Right lobe of liver (tissue), 6 donors: ENCODE data around the gene PFKP. TPM values are rescaled to one million over a fixed set of nuclear protein-coding genes. Genes with fewer than 3 reads are reported as not detected.

ENCODE experiments used
- ATAC-seq, 4 donors: fragments of 200-7000 bp; cut with Tn5 transposase; one replicate each; pipeline ENCODE4 v1.9.1; 2020; ENCODE audit warnings: mild to moderate bottlenecking in 4 of 4, moderate library complexity in 4 of 4
- DNase-seq, 3 donors: peaks; one replicate each; pipeline ENCODE4 v3.0.0-alpha.2; 2020
- H3K27ac ChIP-seq, 3 donors: fragments of 200-600 bp; one replicate each; pipeline ENCODE4 v1.8.0; 2022
- H3K27me3 ChIP-seq, 2 donors: fragments of 200-600 bp; one replicate each; pipeline ENCODE4 v1.8.0; 2022
- H3K36me3 ChIP-seq, 4 donors: fragments of 200-600 bp; sonication (generic) in 1 of 4; one replicate each; pipeline versions ENCODE4 v1.5.1 to v1.8.0; 2017 to 2022; ENCODE audit warnings: control low read depth in 1 of 4
- H3K4me1 ChIP-seq, 4 donors: fragments of 200-600 bp; sonication (generic) in 1 of 4; one replicate each; pipeline versions ENCODE4 v1.5.1 to v1.8.0; 2017 to 2022; ENCODE audit warnings: control low read depth in 1 of 4
- H3K4me3 ChIP-seq, 3 donors: fragments of 200-600 bp; one replicate each; pipeline ENCODE4 v1.8.0; 2022
- H3K9me3 ChIP-seq, 4 donors: fragments of 200-600 bp; sonication (generic) in 1 of 4; one replicate each; pipeline versions ENCODE4 v1.5.1 to v1.8.0; 2017 to 2022; ENCODE audit warnings: control low read depth in 1 of 4
- CTCF ChIP-seq, 4 donors: fragments of 200-600 bp in 3 of 4; fragments of 450-650 bp in 1 of 4; IDR thresholded peaks; one replicate each; pipeline versions ENCODE4 v1.5.1 to v1.8.0; 2016 to 2022; ENCODE audit warnings: antibody characterized with exemption in 4 of 4, mild to moderate bottlenecking in 2 of 4
- POLR2A ChIP-seq: fragments of 450-650 bp; IDR thresholded peaks from one replicate; pipeline ENCODE4 v1.6.1; 2017; ENCODE audit warnings: antibody characterized with exemption, mild to moderate bottlenecking
- WGBS: methylation state at CpG from one replicate; pipeline ENCODE4 v1.1.6; 2018; ENCODE audit warnings: low coverage, low lambda C conversion rate; ENCODE audit not compliant: insufficient coverage; ENCODE audit errors: missing lambda C conversion rate; 5-methylcytosine and 5-hydroxymethylcytosine counted together
- intact Hi-C, 2 donors: fragments of 100-400 bp; cut with DNase I; formaldehyde crosslinking; loops; one replicate each; pipeline versions ENCODE4 v1.11.2 to v1.14.1; 2022
- total RNA-seq, 6 experiments: library from RNA; depleted of rRNA in 2 of 6; stranded (reverse); fragments of >200 nt in 2 of 6; fragmentation: NEBNext Ultra II Directional in 3 of 6; extraction: Animal tissue kit (Norgen Biotek cat#: 25700) in 3 of 6; gene quantifications; one replicate each; pipeline versions ENCODE4 v1.1.0 to v1.2.4, GENCODE V29; 2016 to 2023
- donor health status: DM: no; HTN: yes; CAD: no.
- donor health status: DM: no; HTN: no; CAD: no.
- donor health status: DM: no; HTN: no; CAD: no.
- donor health status: DM: no; HTN: yes; CAD: no.
- donor health status: DM: no; HTN: yes; CAD: no.

The PFKP gene
- total RNA-seq, 6 experiments from 2014 or later, result 0.66 to 24.1 (median 9.2) TPM

- DNase-seq (peak; percentile 76 to 82 (median 80)), ATAC-seq (peak; percentile 60 to 84 (median 76))
- Histone ChIP-seq H3K27me3 (no peaks in the 10 kb centered on the region), H3K4me3 (no peak overlapping the region), H3K4me1 (peaks cover 0 to 15% (median 6%) of the 10 kb centered on the region in 4 donors), H3K36me3 (no peaks in the 10 kb centered on the region), H3K9me3 (no peaks in the 10 kb centered on the region), H3K27ac (no peak overlapping the region)
- intact Hi-C loops, result no loop called here
- TF ChIP-seq CTCF (IDR thresholded peaks at IDR 0.05) (no peak), POLR2A (no peak)
- WGBS, result 51% methylated on average over 6 of the region's 15 CpGs
These were observed 44.3 kb downstream of the PFKP start for GRCh38 chr10:3111621-3112163.

GRCh38 chr10:3113343-3113720 is 46.0 kb downstream of the PFKP start:
- DNase-seq (no peak), ATAC-seq (no peak)
- H3K9me3 ChIP-seq, result no peaks in the 10 kb centered on the region
- H3K27ac ChIP-seq, result no peak overlapping the region
- H3K4me1 ChIP-seq, result peaks cover 0 to 10% (median 3%) of the 10 kb centered on the region in 4 donors
- no peaks in the 10 kb centered on the region for H3K36me3 ChIP-seq
- no peaks in the 10 kb centered on the region for H3K27me3 ChIP-seq
- WGBS, result 92% methylated on average over 11 of the region's 19 CpGs
- TF ChIP-seq CTCF (IDR thresholded peaks at IDR 0.05) (no peak), POLR2A (no peak)
- intact Hi-C loops, result no loop called here
- H3K4me3 ChIP-seq, result no peak overlapping the region

DNA sequence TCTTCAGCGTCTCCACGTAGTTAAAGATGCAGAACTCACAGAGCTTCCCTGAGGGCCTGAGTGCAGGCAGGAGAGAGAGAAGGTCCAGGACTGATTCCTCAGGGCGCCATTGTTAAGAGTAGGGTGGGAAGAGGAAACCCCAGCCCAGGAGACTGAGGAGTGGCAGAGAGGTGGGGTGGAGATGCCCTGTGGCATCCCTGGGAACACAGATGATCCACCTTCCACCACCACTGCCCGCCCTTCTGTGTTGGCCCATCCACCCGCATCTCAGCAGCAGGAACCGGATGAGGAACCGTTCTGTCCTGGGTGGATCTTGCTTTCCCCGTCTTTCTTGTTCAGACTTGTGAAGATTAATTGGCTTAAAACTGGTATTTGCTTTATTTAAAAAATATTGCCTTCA is 48.3 kb downstream of the PFKP start:
- TF ChIP-seq CTCF (IDR thresholded peaks at IDR 0.05) (no peak), POLR2A (no peak)

DNA sequence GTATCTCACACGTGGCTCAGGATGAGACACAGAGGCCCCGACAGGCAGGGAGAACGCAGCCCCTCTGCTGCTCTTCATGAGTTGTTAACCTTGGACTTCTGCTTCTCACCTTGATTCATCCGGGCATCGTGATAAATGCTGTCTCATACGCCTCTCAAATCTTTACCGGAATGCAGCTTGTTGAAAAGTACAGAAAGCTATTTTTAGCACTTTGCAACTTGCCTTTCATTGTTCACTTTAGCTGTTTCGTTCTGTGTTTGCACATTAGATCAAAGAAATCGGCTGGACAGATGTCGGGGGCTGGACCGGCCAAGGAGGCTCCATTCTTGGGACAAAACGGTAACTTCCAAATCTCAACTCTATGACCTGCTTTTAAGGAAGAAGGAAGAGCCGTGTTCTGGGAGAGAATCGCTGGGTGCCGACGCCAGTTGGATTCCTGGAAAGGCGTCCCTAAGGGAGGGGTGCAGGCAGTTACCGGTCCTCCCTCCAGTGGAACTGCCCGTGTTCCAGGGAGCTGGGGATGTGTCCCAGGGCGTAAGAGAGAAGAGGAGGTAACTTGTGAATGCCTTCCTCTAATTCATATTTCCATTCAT is 49.3 kb downstream of the PFKP start:
- DNase-seq, result no peak
- Histone ChIP-seq H3K4me3 (no peak overlapping the region), H3K9me3 (no peaks in the 10 kb centered on the region), H3K27me3 (no peaks in the 10 kb centered on the region), H3K36me3 (no peaks in the 10 kb centered on the region), H3K27ac (no peak overlapping the region), H3K4me1 (peaks cover 0 to 6% (median 3%) of the 10 kb centered on the region in 4 donors)
- ATAC-seq, result no peak
- 69% methylated on average over 19 of the region's 20 CpGs for WGBS
- intact Hi-C loops, result no loop called here
- TF ChIP-seq CTCF (IDR thresholded peaks at IDR 0.05) (no peak), POLR2A (no peak)

More for the DNA sequence above, 48.3 kb downstream of the PFKP start:
- Histone ChIP-seq H3K27ac (no peak overlapping the region), H3K9me3 (no peaks in the 10 kb centered on the region), H3K4me1 (peaks cover 0 to 10% (median 3%) of the 10 kb centered on the region in 4 donors), H3K36me3 (no peaks in the 10 kb centered on the region), H3K4me3 (no peak overlapping the region), H3K27me3 (no peaks in the 10 kb centered on the region)
- DNase-seq (no peak), ATAC-seq (no peak)
- intact Hi-C loops, result no loop called here
- 89% methylated on average over 7 of the region's 8 CpGs for WGBS
